Uterus (tissue), 4 donors: ENCODE measurements around the gene CD320. TPM values are rescaled to one million over a fixed set of nuclear protein-coding genes. Genes with fewer than 3 reads are reported as not detected.

Experiments
- DNase-seq, 2 donors: peaks; one replicate each; pipeline ENCODE4 v3.0.0-alpha.2; 2019 to 2020
- H3K27ac ChIP-seq, 2 donors: fragments of 200-600 bp; sonication (generic); 1 replicate in 1 of 2; 2 replicates in 1 of 2; pipeline ENCODE4 v1.5.1; 2016 to 2018
- H3K27me3 ChIP-seq, 2 donors: fragments of 200-600 bp; sonication (generic); one replicate each; pipeline ENCODE4 v1.5.1; 2018 to 2019; ENCODE audit warnings: control low read depth in 1 of 2
- H3K36me3 ChIP-seq, 2 donors: fragments of 200-600 bp; sonication (generic); one replicate each; pipeline ENCODE4 v1.5.1; 2019; ENCODE audit warnings: control low read depth in 1 of 2
- H3K4me1 ChIP-seq, 2 donors: fragments of 200-600 bp; sonication (generic); one replicate each; pipeline ENCODE4 v1.5.1; 2018 to 2019; ENCODE audit warnings: control low read depth in 1 of 2
- H3K4me3 ChIP-seq, 2 donors: fragments of 200-600 bp; sonication (generic); 1 replicate in 1 of 2; 2 replicates in 1 of 2; pipeline ENCODE4 v1.5.1; 2018 to 2019; ENCODE audit warnings: mild to moderate bottlenecking in 1 of 2
- H3K9me3 ChIP-seq, 2 donors: fragments of 200-600 bp; sonication (generic); one replicate each; pipeline ENCODE4 v1.5.1; 2019; ENCODE audit warnings: control low read depth in 1 of 2
- CTCF ChIP-seq, 4 experiments: fragments of 200-600 bp in 2 of 4; fragments of 450-650 bp in 2 of 4; sonication (generic) in 2 of 4; IDR thresholded peaks; one replicate each; pipeline ENCODE4 v1.5.1; 2016 to 2019; ENCODE audit warnings: antibody characterized with exemption in 4 of 4, mild to moderate bottlenecking in 2 of 4, moderate library complexity in 1 of 4
- POLR2A ChIP-seq, 2 donors: fragments of 450-650 bp; IDR thresholded peaks; one replicate each; pipeline ENCODE4 v1.6.1; 2016; ENCODE audit warnings: antibody characterized with exemption in 2 of 2, mild to moderate bottlenecking in 1 of 2, moderate library complexity in 1 of 2
- intact Hi-C: fragments of 100-400 bp; cut with DNase I; formaldehyde crosslinking; loops from one replicate; pipeline ENCODE4 v1.15.1; 2023; ENCODE audit warnings: low total_unique reads
- total RNA-seq, 4 donors: library from RNA; depleted of rRNA in 3 of 4; stranded (reverse); fragments of >200 nt in 3 of 4; gene quantifications; one replicate each; pipeline versions ENCODE4 v1.1.0 to v1.2.4, GENCODE V29; 2014 to 2023
- donor health status: DM: yes; HTN: yes; CAD: no.

CD320 gene
- total RNA-seq, 4 donors from 2014 or later: 15.0 to 72.0 (median 26.2) TPM

GRCh38 chr19:8257052-8257443, 51.1 kb downstream of the CD320 start:
- H3K27ac ChIP-seq: no peak overlapping the region
- TF ChIP-seq CTCF (IDR thresholded peaks at IDR 0.05) (no peak), POLR2A (IDR thresholded peaks at IDR 0.05) (no peak)
- no peak overlapping the region for H3K4me3 ChIP-seq
- no peaks in the 10 kb centered on the region for H3K4me1 ChIP-seq
- H3K36me3 ChIP-seq: no peaks in the 10 kb centered on the region
- no peaks in the 10 kb centered on the region for H3K27me3 ChIP-seq
- DNase-seq: no peak
- intact Hi-C loops: no loop called here
- no peaks in the 10 kb centered on the region for H3K9me3 ChIP-seq

GRCh38 chr19:8256276-8257051, 51.7 kb downstream of the CD320 start:
- Histone ChIP-seq H3K4me1 (peaks cover 0 to under 1% of the 10 kb centered on the region in 2 donors), H3K36me3 (no peaks in the 10 kb centered on the region), H3K27ac (no peak overlapping the region), H3K27me3 (no peaks in the 10 kb centered on the region), H3K9me3 (no peaks in the 10 kb centered on the region), H3K4me3 (no peak overlapping the region)
- DNase-seq: no peak
- TF ChIP-seq CTCF (IDR thresholded peaks at IDR 0.05): no peak
- TF ChIP-seq POLR2A (IDR thresholded peaks at IDR 0.05): no peak
- intact Hi-C loops: no loop called here

DNA sequence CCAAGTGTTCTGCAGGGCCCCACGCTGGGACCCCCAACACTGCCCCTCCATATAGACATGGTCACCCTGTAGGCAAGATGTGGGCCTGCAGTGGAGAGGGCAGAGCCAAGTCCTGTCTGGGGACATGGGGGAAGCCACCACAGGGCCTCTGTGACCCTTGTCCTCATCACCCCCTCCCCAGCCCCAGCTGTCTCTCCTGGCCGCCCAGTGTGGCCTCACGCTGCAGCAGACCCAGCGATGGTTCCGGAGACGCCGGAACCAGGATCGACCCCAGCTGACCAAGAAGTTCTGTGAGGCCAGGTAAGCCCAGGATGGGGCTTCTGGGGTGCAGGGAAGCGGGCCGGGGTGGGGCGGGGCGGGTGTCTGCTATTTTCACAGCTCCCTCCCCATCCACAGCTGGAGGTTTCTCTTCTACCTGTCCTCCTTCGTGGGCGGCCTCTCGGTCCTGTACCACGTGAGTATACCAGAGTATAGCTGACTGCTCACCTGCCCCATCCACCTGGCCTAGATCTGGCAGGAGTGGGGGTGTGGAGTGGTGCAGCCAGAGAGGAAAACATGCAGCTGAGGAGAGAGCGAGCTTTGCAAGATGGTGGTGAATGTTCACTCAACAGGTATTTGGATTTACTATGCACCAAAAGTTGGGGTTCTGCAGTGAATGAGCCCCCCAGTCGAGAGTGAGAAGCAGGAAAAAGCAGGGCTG, 52.6 kb downstream of the CD320 start:
- no peak for DNase-seq
- TF ChIP-seq CTCF (IDR thresholded peaks at IDR 0.05) (no peak), POLR2A (IDR thresholded peaks at IDR 0.05) (no peak)
- no peaks in the 10 kb centered on the region for H3K9me3 ChIP-seq
- H3K4me1 ChIP-seq: peaks cover 0 to 9% of the 10 kb centered on the region in 2 donors
- no peak overlapping the region for H3K4me3 ChIP-seq
- no peaks in the 10 kb centered on the region for H3K36me3 ChIP-seq
- no peaks in the 10 kb centered on the region for H3K27me3 ChIP-seq
- H3K27ac ChIP-seq: no peak overlapping the region
- intact Hi-C loops: no loop called here

DNA sequence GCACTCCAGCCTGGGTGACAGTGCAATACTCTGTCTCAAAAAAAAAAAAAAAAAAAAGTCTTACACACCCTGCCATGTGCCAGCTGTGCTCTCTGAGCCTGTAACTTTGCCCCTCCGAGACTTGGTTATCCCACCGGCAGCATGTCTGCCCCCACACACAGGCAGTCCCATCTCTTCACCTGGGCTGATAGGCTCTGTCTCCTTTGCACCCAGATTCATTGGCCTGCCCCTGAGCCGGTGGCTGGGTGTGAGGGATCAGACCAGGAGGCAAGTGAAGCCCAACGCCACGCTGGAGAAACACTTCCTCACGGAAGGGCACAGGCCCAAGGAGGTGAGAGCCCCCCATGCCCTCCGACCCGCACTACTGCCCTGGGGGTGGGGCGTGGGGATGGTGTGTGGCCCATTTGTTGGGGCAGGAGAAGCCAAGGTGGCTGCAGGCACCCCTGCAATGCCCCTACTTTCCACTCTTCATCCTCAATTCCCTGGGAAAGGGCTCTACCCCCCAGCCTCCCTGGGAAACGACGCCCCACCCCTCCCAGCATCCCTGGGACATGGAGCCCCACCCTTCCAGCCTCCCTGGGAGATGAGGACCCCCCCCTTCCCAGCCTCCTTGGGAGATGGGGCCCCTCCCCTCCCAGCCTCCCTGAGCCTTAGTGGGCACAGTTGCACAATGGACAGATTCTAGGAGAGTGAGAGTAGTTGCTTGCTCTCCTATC, 53.7 kb downstream of the CD320 start:
- DNase-seq: no peak
- intact Hi-C loops: loop anchor here (5.0 kb wide), 1 partner anchor 97 kb away; no protein-coding TSS in a partner anchor
- no peaks in the 10 kb centered on the region for H3K9me3 ChIP-seq
- H3K27ac ChIP-seq: no peak overlapping the region
- H3K4me1 ChIP-seq: peaks cover 0 to 10% of the 10 kb centered on the region in 2 donors
- H3K4me3 ChIP-seq: no peak overlapping the region
- H3K27me3 ChIP-seq: no peaks in the 10 kb centered on the region
- H3K36me3 ChIP-seq: no peaks in the 10 kb centered on the region
- no peak for TF ChIP-seq CTCF (IDR thresholded peaks at IDR 0.05)
